ENCODE data around the gene NCAPD2.

GRCh38 chr12:6569786-6570185, 75.9 kb downstream of the NCAPD2 start:
- TF ChIP-seq CTCF (IDR thresholded peaks at IDR 0.05; ENCODE audit: low read depth, low read length) (no peak), EZH2phosphoT487 (IDR thresholded peaks at IDR 0.05; ENCODE audit: low read depth) (no peak)
